Measurements from ENCODE around the gene AGRN. TPM values are rescaled to one million over a fixed set of nuclear protein-coding genes. Genes with fewer than 3 reads are reported as not detected.
"Not testable (repeated sequence)": the region's sequence is repeated elsewhere in the genome, so short reads cannot be mapped to it uniquely, and the experiment has no call there.

AGRN gene
- total RNA-seq, 2 donors from 2014 or later, result 87.7 to 92.4 TPM

- TF ChIP-seq POLR2A (IDR thresholded peaks at IDR 0.05) (no peak), CTCF (IDR thresholded peaks at IDR 0.05) (no peak), POLR2AphosphoS5 (IDR thresholded peaks at IDR 0.05) (no peak)
- H3K4me3 ChIP-seq, result no peak overlapping the region
- no peak overlapping the region for H3K27ac ChIP-seq
- peaks cover 2% of the 10 kb centered on the region for H3K27me3 ChIP-seq (replicated peaks; ENCODE audit: insufficient read depth)
- no peaks in the 10 kb centered on the region for H3K4me1 ChIP-seq (replicated peaks)
- no peak for DNase-seq (ENCODE audit: low spot score)
- H3K9me3 ChIP-seq, result no peaks in the 10 kb centered on the region
- H3K36me3 ChIP-seq, result no peaks in the 10 kb centered on the region
- intact Hi-C loops (cut with DNase I), result no loop called here
- WGBS, result 93% methylated on average over 17 of the region's 18 CpGs
These were observed 34.3 kb downstream of the AGRN start for GRCh38 chr1:1054099-1054700.

- no peak for DNase-seq (ENCODE audit: low spot score)
- H3K4me1 ChIP-seq (replicated peaks), result no peaks in the 10 kb centered on the region
- H3K27me3 ChIP-seq (replicated peaks; ENCODE audit: insufficient read depth), result peaks cover 3% of the 10 kb centered on the region
- H3K36me3 ChIP-seq, result no peaks in the 10 kb centered on the region
- H3K27ac ChIP-seq, result no peak overlapping the region
- no peaks in the 10 kb centered on the region for H3K9me3 ChIP-seq
- 90% methylated on average over 22 of the region's 23 CpGs for WGBS
- TF ChIP-seq CTCF (IDR thresholded peaks at IDR 0.05) (no peak), POLR2A (IDR thresholded peaks at IDR 0.05) (no peak), POLR2AphosphoS5 (IDR thresholded peaks at IDR 0.05) (no peak)
- intact Hi-C loops (cut with DNase I), result no loop called here
- H3K4me3 ChIP-seq, result no peak overlapping the region
These were observed 35.1 kb downstream of the AGRN start for GRCh38 chr1:1054971-1055370.

GRCh38 chr1:1055841-1056736, 36.2 kb downstream of the AGRN start:
- H3K9me3 ChIP-seq, result no peaks in the 10 kb centered on the region
- intact Hi-C loops (cut with DNase I), result no loop called here
- no peaks in the 10 kb centered on the region for H3K36me3 ChIP-seq
- no peaks in the 10 kb centered on the region for H3K4me1 ChIP-seq (replicated peaks)
- no peak overlapping the region for H3K27ac ChIP-seq
- peaks cover 8% of the 10 kb centered on the region for H3K27me3 ChIP-seq (replicated peaks; ENCODE audit: insufficient read depth)
- DNase-seq (ENCODE audit: low spot score), result no peak
- no peak overlapping the region for H3K4me3 ChIP-seq
- WGBS, result 93% methylated on average over 46 of the region's 50 CpGs
- TF ChIP-seq POLR2AphosphoS5 (IDR thresholded peaks at IDR 0.05) (no peak), CTCF (IDR thresholded peaks at IDR 0.05) (no peak), POLR2A (IDR thresholded peaks at IDR 0.05) (no peak)

- H3K27ac ChIP-seq; DNase-seq (ENCODE audit: low spot score); intact Hi-C loops (cut with DNase I); H3K4me3 ChIP-seq; H3K36me3 ChIP-seq; H3K4me1 ChIP-seq (replicated peaks); H3K9me3 ChIP-seq; H3K27me3 ChIP-seq (replicated peaks; ENCODE audit: insufficient read depth): not testable (repeated sequence)
- 49% methylated on average over 15 of the region's 15 CpGs for WGBS
These were observed 37.8 kb downstream of the AGRN start for GRCh38 chr1:1057769-1058087.

GRCh38 chr1:1058088-1058905, 38.4 kb downstream of the AGRN start:
- TF ChIP-seq POLR2A (IDR thresholded peaks at IDR 0.05) (no peak), POLR2AphosphoS5 (IDR thresholded peaks at IDR 0.05) (no peak)
- H3K4me3 ChIP-seq, result no peak overlapping the region
- no peaks in the 10 kb centered on the region for H3K9me3 ChIP-seq
- H3K27me3 ChIP-seq (replicated peaks; ENCODE audit: insufficient read depth), result peaks cover 9% of the 10 kb centered on the region
- H3K27ac ChIP-seq, result no peak overlapping the region
- no peak for DNase-seq (ENCODE audit: low spot score)
- H3K36me3 ChIP-seq, result no peaks in the 10 kb centered on the region
- intact Hi-C loops (cut with DNase I), result no loop called here
- peaks cover 4% of the 10 kb centered on the region for H3K4me1 ChIP-seq (replicated peaks)
- WGBS, result 11% methylated on average over 24 of the region's 24 CpGs
